WTC11 (cell line): ENCODE measurements around the gene CAAP1. TPM values are rescaled to one million over a fixed set of nuclear protein-coding genes. Genes with fewer than 3 reads are reported as not detected.
A peak's percentile ranks its signal among the peaks of the same experiment; 100 is the strongest.

Source experiments
- ATAC-seq: fragments of 200-7000 bp; cut with Tn5 transposase; 2 replicates; pipeline ENCODE4 v1.10.0; 2021; ENCODE audit warnings: mild to moderate bottlenecking, moderate library complexity
- Bru-seq: library from RNA; stranded (reverse); fragments of 400-500 nt; gene quantifications from one replicate; lab custom pipeline; 2021; lab: Mats Ljungman, UMichigan
- CTCF ChIA-PET: fragments of 300-600 bp; sonication (Branson Sonifier 250); formaldehyde crosslinking; loops from one replicate; lab custom pipeline; 2021; ENCODE audit warnings: antibody characterized with exemption; lab: Charles Lee
- POLR2A ChIA-PET: fragments of 350-600 bp; sonication (Branson Sonifier 250); formaldehyde crosslinking; loops from one replicate; lab custom pipeline; 2021; ENCODE audit warnings: antibody characterized with exemption; lab: Charles Lee
- DNase-seq: peaks from one replicate; pipeline ENCODE4 v3.0.0; 2021; ENCODE audit warnings: low spot score
- H3K27ac Mint-ChIP-seq: 2 replicates; pipeline ENCODE4 v1.8.0; 2021; ENCODE audit warnings: mixed read lengths
- H3K27me3 Mint-ChIP-seq: 2 replicates; pipeline ENCODE4 v1.8.0; 2021; ENCODE audit warnings: low read depth, mild to moderate bottlenecking, moderate library complexity, mixed read lengths
- H3K36me3 Mint-ChIP-seq: 2 replicates; pipeline ENCODE4 v1.8.0; 2021; ENCODE audit warnings: mixed read lengths
- H3K4me1 Mint-ChIP-seq: 2 replicates; pipeline ENCODE4 v1.8.0; 2022; ENCODE audit warnings: mixed read lengths
- H3K4me3 Mint-ChIP-seq: 2 replicates; pipeline ENCODE4 v1.8.0; 2021; ENCODE audit warnings: mild to moderate bottlenecking, moderate library complexity, mixed read lengths
- H3K9me3 Mint-ChIP-seq: 2 replicates; pipeline ENCODE4 v1.8.0; 2021; ENCODE audit warnings: mixed read lengths
- ATF1 ChIP-seq: sonication (generic); formaldehyde crosslinking; IDR thresholded peaks from 2 replicates; pipeline ENCODE4 v1.8.1; 2023; ENCODE audit warnings: mild to moderate bottlenecking, moderate library complexity, missing genetic modification reagents
- ATF3 ChIP-seq: sonication (generic); formaldehyde crosslinking; conservative IDR thresholded peaks from 2 replicates; pipeline ENCODE4 v1.8.1; 2022; ENCODE audit warnings: mild to moderate bottlenecking, missing genetic modification reagents
- E2F4 ChIP-seq: sonication (generic); formaldehyde crosslinking; IDR thresholded peaks from 2 replicates; pipeline ENCODE4 v1.8.1; 2022; ENCODE audit warnings: low read depth, mild to moderate bottlenecking, moderate library complexity, missing genetic modification reagents, borderline replicate concordance
- ELF4 ChIP-seq: sonication (generic); formaldehyde crosslinking; IDR thresholded peaks from 2 replicates; pipeline ENCODE4 v1.8.1; 2022; ENCODE audit warnings: low read depth, mild to moderate bottlenecking, moderate library complexity, missing genetic modification reagents
- GABPB1 ChIP-seq: sonication (generic); formaldehyde crosslinking; IDR thresholded peaks from 2 replicates; pipeline ENCODE4 v1.8.1; 2023; ENCODE audit warnings: mild to moderate bottlenecking, missing genetic modification reagents
- JAZF1 ChIP-seq: fragments of 250-450 bp; sonication (Bioruptor Pico); IDR thresholded peaks from 2 replicates; pipeline ENCODE4 v1.9.0; 2021; ENCODE audit warnings: moderate library complexity, mild to moderate bottlenecking, inconsistent platforms
- KAT7 ChIP-seq: sonication (generic); formaldehyde crosslinking; IDR thresholded peaks from 2 replicates; pipeline ENCODE4 v1.8.1; 2023; ENCODE audit warnings: missing genetic modification reagents, mild to moderate bottlenecking, borderline replicate concordance
- ZBTB43 ChIP-seq: sonication (generic); formaldehyde crosslinking; IDR thresholded peaks from 2 replicates; pipeline ENCODE4 v1.8.1; 2023; ENCODE audit warnings: mild to moderate bottlenecking, missing genetic modification reagents
- ZNF263 ChIP-seq: sonication (generic); formaldehyde crosslinking; IDR thresholded peaks from 2 replicates; pipeline ENCODE4 v1.8.1; 2022; ENCODE audit warnings: low read depth, mild to moderate bottlenecking, moderate library complexity, missing genetic modification reagents
- ZNF396 ChIP-seq: fragments of 250-450 bp; sonication (Bioruptor Pico); IDR thresholded peaks from 2 replicates; pipeline ENCODE4 v1.8.0; 2021; ENCODE audit warnings: mild to moderate bottlenecking, moderate library complexity, borderline replicate concordance
- ZNF423 ChIP-seq: fragments of 250-450 bp; sonication (Bioruptor Pico); IDR thresholded peaks from 2 replicates; pipeline ENCODE4 v2.1.2; 2022; ENCODE audit warnings: mild to moderate bottlenecking, moderate library complexity
- long read RNA-seq, 3 experiments: library from RNA in 1 of 3; library from capped mRNA in 1 of 3; library from polyadenylated mRNA in 1 of 3; unstranded in 2 of 3; stranded (forward) in 1 of 3; transcript quantifications; one replicate each; pipeline ENCODE4 v2.0.0, GENCODE V29; 2021
- total RNA-seq: library from RNA; stranded (reverse); gene quantifications from 3 replicates; pipeline ENCODE4 v1.2.3, GENCODE V29; 2021
- TF ChIP-seq, protein P1 (sequence below): fragments of 250-450 bp; sonication (Bioruptor Pico); conservative IDR thresholded peaks from 2 replicates; pipeline ENCODE4 v1.9.0; 2021; ENCODE audit warnings: mild to moderate bottlenecking
- TF ChIP-seq, protein P2 (sequence below): fragments of 250-450 bp; sonication (Bioruptor Pico); IDR thresholded peaks from 2 replicates; pipeline ENCODE4 v1.9.0; 2021; ENCODE audit warnings: mild to moderate bottlenecking, borderline replicate concordance
- TF ChIP-seq, protein P3 (sequence below): fragments of 250-450 bp; sonication (Bioruptor Pico); IDR thresholded peaks from 2 replicates; pipeline ENCODE4 v1.8.0; 2021; ENCODE audit warnings: mild to moderate bottlenecking
- TF ChIP-seq, protein P4 (sequence below): sonication (generic); formaldehyde crosslinking; IDR thresholded peaks from 2 replicates; pipeline ENCODE4 v1.8.0; 2023; ENCODE audit warnings: missing genetic modification reagents, mild to moderate bottlenecking, borderline replicate concordance

The CAAP1 gene, protein sequence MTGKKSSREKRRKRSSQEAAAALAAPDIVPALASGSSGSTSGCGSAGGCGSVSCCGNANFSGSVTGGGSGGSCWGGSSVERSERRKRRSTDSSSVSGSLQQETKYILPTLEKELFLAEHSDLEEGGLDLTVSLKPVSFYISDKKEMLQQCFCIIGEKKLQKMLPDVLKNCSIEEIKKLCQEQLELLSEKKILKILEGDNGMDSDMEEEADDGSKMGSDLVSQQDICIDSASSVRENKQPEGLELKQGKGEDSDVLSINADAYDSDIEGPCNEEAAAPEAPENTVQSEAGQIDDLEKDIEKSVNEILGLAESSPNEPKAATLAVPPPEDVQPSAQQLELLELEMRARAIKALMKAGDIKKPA
- total RNA-seq (33.2 to 45.4 TPM (median 36.1 TPM) in 3 replicates), Bru-seq, nascent RNA (percentile 92 among the genes with signal in this experiment)
- long read RNA-seq, experiment 1, transcript CAAP1-206 (6 exons, 1,532 nt), result minor isoform, 50 of 262 reads
- long read RNA-seq, experiment 1, transcript CAAP1-201 (6 exons, 2,791 nt), result major isoform, 181 of 262 reads
- long read RNA-seq, experiment 1, partial matches to known transcripts, result 8 of 262 reads
- long read RNA-seq, experiment 1, other reads (novel, unspliced or antisense), result 22 of 262 reads
- long read RNA-seq, experiment 2, transcript CAAP1-206 (6 exons, 1,532 nt), result minor isoform, 5 of 67 reads
- long read RNA-seq, experiment 2, transcript CAAP1-201 (6 exons, 2,791 nt), result major isoform, 37 of 67 reads
- long read RNA-seq, experiment 2, partial matches to known transcripts, result 3 of 67 reads
- long read RNA-seq, experiment 2, other reads (novel, unspliced or antisense), result 22 of 67 reads
- long read RNA-seq, experiment 3, transcript CAAP1-206 (6 exons, 1,532 nt), result minor isoform, 15 of 71 reads
- long read RNA-seq, experiment 3, transcript CAAP1-201 (6 exons, 2,791 nt), result major isoform, 48 of 71 reads
- long read RNA-seq, experiment 3, partial matches to known transcripts, result 7 of 71 reads
- long read RNA-seq, experiment 3, other reads (novel, unspliced or antisense), result 1 of 71 reads

DNA sequence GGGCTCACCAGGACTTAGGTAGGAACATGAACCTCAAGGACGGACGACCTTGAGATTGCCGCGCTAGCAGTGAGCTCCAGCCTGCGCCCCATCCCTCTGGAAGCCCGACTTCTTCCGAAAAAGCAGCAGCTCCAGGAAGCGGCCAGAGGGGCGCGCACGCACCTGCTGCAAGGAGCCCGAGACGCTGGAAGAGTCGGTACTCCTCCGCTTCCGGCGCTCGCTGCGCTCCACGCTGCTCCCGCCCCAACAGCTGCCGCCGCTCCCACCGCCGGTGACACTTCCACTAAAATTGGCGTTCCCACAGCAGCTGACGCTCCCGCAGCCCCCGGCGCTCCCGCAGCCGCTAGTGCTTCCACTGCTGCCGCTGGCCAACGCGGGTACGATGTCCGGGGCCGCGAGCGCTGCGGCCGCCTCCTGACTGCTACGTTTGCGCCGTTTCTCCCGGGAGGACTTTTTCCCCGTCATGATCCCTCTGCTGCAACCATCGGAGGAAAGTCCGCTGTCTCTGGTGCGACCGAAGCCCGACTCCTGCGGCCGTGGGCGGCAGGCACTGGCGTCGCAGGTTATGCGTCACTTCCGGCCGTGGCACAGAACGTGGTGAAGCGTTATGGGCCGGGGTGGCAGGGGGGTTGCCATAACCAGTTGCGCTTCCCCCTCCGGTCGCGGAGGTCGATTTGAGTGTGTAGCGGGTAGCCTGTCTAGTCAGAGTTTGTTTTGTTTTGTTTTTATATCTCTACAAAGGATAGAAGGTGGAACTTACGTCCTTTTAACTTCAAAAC lies at the start of gene CAAP1:
TSS of gene CAAP1 (minus strand) at position 552 of the 779 bp plus-strand sequence. CDS start at position 465, 87 bp downstream.
- Mint-ChIP-seq H3K4me1 (peaks cover 19% of the 10 kb centered on the region), H3K4me3 (peak within 1 kb of the TSS; percentile 99), H3K36me3 (peaks cover 7% of the 10 kb centered on the region), H3K9me3 (peaks cover 9% of the 10 kb centered on the region), H3K27ac (peak within 1 kb of the TSS; percentile 100), H3K27me3 (no peaks in the 10 kb centered on the region)
- peak; percentile 91 for ATAC-seq
- ChIA-PET CTCF (interaction anchor here (0.6 to 3.9 kb wide), 8 partner anchors 11 to 169 kb away, joined by 3 to 29 read pairs (median 4); partner anchors contain the start of genes IFT74 and PLAA), POLR2A (interaction anchor here (0.7 to 1.8 kb wide), 4 partner anchors 44 to 83 kb away, joined by 3 to 26 read pairs (median 8); partner anchors contain the start of genes IFT74 and PLAA)
- peak; percentile 92 for DNase-seq
- TF ChIP-seq ZBTB43 (CRISPR knock-in tag), result peak; percentile 22; the same call in 1 of the 2 replicates
- no peak; the same call in 1 of the 2 replicates for TF ChIP-seq KAT7
- TF ChIP-seq ATF3 (CRISPR knock-in tag), result no peak
- TF ChIP-seq, protein P1, sequence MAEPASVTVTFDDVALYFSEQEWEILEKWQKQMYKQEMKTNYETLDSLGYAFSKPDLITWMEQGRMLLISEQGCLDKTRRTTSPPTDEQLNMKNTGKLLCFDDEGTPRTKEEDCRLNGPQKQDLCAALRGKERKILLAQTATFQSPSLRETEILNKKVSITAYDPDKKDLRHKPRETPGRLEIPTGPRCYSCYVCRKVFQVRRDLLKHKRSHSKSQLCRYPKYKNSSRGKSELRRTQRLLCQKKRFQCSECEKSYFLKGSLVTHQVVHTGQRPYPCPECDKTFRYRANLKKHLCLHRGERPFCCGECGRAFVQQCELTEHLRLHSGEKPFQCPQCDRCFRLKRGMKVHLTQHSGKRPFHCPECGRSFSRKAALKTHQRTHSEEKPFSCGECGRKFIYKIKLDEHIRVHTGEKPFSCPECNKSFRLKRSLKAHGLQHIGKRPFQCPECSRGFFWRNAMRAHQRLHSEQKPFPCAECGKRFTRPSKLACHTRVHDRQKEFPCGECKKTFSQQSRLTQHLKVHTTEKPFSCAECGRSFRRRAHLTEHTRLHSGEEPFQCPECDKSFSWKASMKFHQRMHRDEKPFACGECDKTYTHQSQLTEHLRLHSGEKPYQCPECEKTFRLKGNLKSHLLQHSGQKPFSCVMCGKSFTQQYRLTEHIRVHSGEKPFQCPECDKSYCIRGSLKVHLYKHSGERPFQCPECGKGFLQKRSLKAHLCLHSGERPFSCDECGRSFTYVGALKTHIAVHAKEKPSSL (CRISPR knock-in tag), result no peak
- TF ChIP-seq E2F4, result no peak
- TF ChIP-seq ELF4 (CRISPR knock-in tag), result peak; percentile 39; the same call in 1 of the 2 replicates
- no peak for TF ChIP-seq ZNF263 (CRISPR knock-in tag)
- peak; percentile 61; the same call in 1 of the 2 replicates for TF ChIP-seq ATF1 (CRISPR knock-in tag)
- TF ChIP-seq, protein P2, sequence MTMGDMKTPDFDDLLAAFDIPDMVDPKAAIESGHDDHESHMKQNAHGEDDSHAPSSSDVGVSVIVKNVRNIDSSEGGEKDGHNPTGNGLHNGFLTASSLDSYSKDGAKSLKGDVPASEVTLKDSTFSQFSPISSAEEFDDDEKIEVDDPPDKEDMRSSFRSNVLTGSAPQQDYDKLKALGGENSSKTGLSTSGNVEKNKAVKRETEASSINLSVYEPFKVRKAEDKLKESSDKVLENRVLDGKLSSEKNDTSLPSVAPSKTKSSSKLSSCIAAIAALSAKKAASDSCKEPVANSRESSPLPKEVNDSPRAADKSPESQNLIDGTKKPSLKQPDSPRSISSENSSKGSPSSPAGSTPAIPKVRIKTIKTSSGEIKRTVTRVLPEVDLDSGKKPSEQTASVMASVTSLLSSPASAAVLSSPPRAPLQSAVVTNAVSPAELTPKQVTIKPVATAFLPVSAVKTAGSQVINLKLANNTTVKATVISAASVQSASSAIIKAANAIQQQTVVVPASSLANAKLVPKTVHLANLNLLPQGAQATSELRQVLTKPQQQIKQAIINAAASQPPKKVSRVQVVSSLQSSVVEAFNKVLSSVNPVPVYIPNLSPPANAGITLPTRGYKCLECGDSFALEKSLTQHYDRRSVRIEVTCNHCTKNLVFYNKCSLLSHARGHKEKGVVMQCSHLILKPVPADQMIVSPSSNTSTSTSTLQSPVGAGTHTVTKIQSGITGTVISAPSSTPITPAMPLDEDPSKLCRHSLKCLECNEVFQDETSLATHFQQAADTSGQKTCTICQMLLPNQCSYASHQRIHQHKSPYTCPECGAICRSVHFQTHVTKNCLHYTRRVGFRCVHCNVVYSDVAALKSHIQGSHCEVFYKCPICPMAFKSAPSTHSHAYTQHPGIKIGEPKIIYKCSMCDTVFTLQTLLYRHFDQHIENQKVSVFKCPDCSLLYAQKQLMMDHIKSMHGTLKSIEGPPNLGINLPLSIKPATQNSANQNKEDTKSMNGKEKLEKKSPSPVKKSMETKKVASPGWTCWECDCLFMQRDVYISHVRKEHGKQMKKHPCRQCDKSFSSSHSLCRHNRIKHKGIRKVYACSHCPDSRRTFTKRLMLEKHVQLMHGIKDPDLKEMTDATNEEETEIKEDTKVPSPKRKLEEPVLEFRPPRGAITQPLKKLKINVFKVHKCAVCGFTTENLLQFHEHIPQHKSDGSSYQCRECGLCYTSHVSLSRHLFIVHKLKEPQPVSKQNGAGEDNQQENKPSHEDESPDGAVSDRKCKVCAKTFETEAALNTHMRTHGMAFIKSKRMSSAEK (CRISPR knock-in tag), result no peak
- TF ChIP-seq, protein P3, sequence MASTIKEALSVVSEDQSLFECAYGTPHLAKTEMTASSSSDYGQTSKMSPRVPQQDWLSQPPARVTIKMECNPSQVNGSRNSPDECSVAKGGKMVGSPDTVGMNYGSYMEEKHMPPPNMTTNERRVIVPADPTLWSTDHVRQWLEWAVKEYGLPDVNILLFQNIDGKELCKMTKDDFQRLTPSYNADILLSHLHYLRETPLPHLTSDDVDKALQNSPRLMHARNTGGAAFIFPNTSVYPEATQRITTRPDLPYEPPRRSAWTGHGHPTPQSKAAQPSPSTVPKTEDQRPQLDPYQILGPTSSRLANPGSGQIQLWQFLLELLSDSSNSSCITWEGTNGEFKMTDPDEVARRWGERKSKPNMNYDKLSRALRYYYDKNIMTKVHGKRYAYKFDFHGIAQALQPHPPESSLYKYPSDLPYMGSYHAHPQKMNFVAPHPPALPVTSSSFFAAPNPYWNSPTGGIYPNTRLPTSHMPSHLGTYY, result no peak
- TF ChIP-seq ZNF396, result no peak
- TF ChIP-seq ZNF423 (CRISPR knock-in tag), result no peak
- TF ChIP-seq, protein P4, sequence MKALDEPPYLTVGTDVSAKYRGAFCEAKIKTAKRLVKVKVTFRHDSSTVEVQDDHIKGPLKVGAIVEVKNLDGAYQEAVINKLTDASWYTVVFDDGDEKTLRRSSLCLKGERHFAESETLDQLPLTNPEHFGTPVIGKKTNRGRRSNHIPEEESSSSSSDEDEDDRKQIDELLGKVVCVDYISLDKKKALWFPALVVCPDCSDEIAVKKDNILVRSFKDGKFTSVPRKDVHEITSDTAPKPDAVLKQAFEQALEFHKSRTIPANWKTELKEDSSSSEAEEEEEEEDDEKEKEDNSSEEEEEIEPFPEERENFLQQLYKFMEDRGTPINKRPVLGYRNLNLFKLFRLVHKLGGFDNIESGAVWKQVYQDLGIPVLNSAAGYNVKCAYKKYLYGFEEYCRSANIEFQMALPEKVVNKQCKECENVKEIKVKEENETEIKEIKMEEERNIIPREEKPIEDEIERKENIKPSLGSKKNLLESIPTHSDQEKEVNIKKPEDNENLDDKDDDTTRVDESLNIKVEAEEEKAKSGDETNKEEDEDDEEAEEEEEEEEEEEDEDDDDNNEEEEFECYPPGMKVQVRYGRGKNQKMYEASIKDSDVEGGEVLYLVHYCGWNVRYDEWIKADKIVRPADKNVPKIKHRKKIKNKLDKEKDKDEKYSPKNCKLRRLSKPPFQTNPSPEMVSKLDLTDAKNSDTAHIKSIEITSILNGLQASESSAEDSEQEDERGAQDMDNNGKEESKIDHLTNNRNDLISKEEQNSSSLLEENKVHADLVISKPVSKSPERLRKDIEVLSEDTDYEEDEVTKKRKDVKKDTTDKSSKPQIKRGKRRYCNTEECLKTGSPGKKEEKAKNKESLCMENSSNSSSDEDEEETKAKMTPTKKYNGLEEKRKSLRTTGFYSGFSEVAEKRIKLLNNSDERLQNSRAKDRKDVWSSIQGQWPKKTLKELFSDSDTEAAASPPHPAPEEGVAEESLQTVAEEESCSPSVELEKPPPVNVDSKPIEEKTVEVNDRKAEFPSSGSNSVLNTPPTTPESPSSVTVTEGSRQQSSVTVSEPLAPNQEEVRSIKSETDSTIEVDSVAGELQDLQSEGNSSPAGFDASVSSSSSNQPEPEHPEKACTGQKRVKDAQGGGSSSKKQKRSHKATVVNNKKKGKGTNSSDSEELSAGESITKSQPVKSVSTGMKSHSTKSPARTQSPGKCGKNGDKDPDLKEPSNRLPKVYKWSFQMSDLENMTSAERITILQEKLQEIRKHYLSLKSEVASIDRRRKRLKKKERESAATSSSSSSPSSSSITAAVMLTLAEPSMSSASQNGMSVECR (CRISPR knock-in tag), result peak; percentile 89
- TF ChIP-seq JAZF1, result no peak
- peak; percentile 92 for TF ChIP-seq GABPB1
